ENCODE results near the gene RPS23.

Gene RPS23

DNA sequence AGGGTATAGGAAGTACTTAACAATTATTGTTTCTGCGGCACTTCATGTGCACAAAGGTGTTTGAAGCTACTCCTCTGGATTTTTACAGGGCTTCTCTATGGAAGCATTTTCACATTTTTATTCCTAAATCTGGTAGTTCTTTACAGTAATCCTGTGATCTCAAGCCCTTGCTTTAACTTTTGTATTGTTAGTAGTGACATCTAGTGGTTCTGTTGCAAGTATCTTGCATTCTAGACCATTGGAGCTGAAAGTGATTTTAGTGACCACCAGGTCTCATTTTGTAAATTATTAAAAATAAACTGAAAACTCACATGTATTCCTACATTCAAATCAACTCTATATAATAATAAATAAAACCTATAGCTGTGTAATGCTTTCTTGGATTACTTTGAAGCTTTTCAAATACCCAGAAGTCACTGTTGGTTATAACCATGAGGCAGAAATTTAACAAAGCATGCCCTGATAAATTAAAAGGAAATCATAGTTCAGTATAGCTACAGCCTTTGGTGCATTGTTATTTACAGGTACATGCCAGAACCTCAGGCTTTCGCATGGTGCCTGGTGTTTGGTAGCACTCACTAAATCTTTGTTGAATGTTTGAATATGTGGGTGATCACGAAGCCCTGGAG lies 18.9 kb downstream of the RPS23 start:
- H3K4me3 ChIP-seq (ENCODE audit: low read depth, low read length): no peak overlapping the region
- TF ChIP-seq, protein P1, sequence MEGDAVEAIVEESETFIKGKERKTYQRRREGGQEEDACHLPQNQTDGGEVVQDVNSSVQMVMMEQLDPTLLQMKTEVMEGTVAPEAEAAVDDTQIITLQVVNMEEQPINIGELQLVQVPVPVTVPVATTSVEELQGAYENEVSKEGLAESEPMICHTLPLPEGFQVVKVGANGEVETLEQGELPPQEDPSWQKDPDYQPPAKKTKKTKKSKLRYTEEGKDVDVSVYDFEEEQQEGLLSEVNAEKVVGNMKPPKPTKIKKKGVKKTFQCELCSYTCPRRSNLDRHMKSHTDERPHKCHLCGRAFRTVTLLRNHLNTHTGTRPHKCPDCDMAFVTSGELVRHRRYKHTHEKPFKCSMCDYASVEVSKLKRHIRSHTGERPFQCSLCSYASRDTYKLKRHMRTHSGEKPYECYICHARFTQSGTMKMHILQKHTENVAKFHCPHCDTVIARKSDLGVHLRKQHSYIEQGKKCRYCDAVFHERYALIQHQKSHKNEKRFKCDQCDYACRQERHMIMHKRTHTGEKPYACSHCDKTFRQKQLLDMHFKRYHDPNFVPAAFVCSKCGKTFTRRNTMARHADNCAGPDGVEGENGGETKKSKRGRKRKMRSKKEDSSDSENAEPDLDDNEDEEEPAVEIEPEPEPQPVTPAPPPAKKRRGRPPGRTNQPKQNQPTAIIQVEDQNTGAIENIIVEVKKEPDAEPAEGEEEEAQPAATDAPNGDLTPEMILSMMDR (IDR thresholded peaks at IDR 0.05; ENCODE audit: low read depth, low read length): 0 out of 2 replicates have a peak, but pooled peaks have one; percentile 15

DNA sequence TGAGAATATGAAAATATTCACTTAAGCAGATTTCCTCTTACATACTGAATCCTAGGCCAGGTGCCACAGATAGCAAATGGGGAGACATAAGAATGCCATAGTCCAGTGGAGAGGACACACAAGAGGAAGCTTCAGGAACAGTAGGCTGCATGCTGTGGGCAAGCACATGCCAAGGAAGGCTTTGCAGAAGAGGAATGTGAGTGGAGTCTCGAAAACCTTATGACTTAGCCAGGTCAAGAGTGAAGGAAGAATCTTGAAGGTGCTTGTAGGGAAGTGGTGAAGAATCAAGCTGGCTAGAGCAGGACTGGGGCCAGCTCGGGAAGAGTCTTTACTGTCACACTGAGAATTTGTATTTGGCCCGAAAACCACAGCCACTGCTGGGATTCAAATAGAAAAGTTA lies 20.4 kb downstream of the RPS23 start:
- H3K4me3 ChIP-seq (ENCODE audit: low read depth, low read length): no peak overlapping the region
- TF ChIP-seq, protein P1 (IDR thresholded peaks at IDR 0.05; ENCODE audit: low read depth, low read length): no peak

DNA sequence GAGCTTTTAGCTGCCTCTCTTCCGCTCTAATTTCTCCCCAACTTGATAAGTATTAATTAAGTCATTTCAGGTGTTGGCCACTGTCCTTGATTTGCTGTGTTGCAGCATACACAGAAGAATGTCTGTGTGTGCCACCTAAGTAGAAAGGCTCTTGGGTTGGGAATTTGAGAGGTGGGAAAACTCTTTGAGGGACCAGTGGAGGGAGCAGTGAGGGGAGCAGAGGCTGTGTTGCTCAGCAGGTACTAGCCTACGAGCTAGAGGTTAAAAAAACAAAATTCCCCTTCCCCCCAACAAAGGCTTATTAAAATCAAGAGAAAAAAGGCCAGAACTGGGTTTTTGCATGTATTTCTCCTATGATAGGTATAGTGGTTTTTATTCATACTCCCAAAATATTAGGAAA lies 20.9 kb downstream of the RPS23 start:
- TF ChIP-seq, protein P1 (IDR thresholded peaks at IDR 0.05; ENCODE audit: low read depth, low read length): no peak
- H3K4me3 ChIP-seq (ENCODE audit: low read depth, low read length): no peak overlapping the region

DNA sequence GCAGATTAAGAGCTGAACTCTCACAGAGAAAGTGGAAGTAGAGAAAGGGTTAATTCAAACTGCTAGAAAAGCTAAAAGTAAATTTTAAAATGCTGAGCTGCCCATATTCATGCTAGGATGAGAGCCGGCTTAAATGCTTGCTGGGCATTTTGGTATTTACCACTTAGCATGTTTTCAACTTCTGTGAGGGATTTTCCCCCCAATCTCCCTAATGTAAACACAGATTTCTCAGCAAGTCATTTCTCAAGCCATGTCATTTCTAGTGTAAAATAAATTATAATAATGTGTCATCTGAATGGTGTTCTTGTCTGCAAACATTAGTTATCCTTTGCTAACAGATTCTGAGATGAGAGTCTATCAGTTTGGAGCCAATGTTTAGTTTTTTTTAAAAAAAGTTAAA lies 22.3 kb downstream of the RPS23 start:
- TF ChIP-seq, protein P1 (IDR thresholded peaks at IDR 0.05; ENCODE audit: low read depth, low read length): no peak
- H3K4me3 ChIP-seq (ENCODE audit: low read depth, low read length): no peak overlapping the region

DNA sequence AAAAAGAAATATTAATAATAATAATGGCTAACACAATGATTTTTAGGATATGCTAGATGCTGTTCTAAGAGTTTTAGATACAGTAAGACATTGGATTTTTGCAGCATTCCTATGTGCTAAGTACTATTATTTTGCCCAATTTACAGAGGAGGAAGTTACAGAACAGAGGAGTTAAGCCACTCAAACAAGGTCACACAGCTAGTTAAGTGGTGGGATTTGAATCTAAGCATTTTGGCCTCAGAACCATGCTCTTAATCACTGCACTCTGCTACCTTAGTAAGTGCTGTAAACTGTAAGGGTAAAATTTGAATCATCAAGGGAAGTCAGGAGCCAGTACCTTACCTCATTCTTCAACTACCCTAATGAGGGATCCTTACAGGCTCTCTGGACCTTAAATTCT lies 25.4 kb downstream of the RPS23 start:
- H3K4me3 ChIP-seq (ENCODE audit: low read depth, low read length): no peak overlapping the region
- TF ChIP-seq, protein P1 (IDR thresholded peaks at IDR 0.05; ENCODE audit: low read depth, low read length): no peak

DNA sequence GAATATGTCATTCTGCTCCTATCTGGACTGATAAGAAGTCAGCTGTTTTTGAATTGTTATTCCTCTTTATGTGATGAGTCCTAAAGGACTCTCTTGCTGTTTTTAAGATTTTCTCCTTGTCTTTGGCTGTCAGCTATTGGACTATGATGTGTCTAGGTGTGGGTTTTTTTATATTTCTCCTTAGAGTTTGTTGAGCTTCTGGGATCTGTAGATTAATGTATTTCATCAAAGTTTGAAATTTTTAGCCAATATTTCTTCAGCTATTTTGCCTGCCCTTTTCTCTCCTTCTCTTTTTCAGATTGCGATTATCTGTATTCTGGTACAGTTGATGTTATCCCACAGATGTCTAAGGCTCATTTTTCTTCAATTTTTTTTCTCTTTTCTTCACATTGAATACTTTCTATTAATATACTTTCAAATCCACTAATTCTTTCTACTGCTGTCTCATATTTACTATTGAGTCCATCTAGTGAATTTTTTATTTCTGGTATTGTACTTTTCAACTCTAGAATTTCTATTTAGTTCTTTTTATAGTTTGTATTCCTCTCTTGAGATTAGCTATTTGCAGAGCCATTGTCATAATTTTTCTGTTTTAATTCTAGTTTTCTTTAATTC lies 31.1 kb downstream of the RPS23 start:
- no peak overlapping the region for H3K4me3 ChIP-seq (ENCODE audit: low read depth, low read length)
- TF ChIP-seq, protein P1 (IDR thresholded peaks at IDR 0.05; ENCODE audit: low read depth, low read length): no peak

DNA sequence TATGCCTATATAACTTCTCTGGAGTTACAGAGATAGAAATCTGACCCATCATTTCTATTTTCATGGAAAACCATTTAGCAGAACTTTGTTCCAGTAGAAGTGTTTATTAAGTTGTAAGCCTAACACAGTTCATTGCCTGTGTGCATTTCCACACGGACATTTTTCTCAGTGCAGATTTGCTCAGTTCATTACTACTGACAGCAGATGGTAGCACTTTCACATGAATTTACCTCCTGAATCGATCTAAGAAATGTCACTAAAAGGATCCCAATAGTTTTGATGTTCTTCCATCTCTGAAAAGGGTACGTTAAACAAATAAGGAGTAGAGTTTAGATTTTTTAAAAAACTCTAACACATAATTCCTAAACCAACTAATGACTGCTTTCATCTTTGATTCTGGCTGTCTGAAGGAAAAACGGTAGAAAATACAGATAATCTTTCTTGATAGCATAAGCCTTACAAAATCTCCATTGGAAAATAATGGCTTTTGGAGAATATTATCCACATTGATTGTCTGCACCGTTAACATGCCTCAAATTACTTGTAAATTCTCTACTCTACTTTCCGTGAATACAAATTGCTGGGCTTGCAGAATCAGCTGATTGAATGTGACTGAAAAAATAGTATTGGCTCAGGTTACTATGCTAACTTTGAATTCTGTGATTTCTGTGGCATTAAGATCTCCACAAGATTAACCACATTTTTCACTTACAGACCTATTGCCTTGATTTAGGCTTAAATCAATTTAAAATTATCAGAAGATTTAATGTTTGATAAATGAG lies 33.1 kb downstream of the RPS23 start:
- H3K4me3 ChIP-seq (ENCODE audit: low read depth, low read length): no peak overlapping the region
- TF ChIP-seq, protein P1 (IDR thresholded peaks at IDR 0.05; ENCODE audit: low read depth, low read length): no peak

All from WI38 (cell line).